Measurements from ENCODE around the gene HOXA1.
A peak's percentile ranks its signal among the peaks of the same experiment; 100 is the strongest.

Gene HOXA1

DNA sequence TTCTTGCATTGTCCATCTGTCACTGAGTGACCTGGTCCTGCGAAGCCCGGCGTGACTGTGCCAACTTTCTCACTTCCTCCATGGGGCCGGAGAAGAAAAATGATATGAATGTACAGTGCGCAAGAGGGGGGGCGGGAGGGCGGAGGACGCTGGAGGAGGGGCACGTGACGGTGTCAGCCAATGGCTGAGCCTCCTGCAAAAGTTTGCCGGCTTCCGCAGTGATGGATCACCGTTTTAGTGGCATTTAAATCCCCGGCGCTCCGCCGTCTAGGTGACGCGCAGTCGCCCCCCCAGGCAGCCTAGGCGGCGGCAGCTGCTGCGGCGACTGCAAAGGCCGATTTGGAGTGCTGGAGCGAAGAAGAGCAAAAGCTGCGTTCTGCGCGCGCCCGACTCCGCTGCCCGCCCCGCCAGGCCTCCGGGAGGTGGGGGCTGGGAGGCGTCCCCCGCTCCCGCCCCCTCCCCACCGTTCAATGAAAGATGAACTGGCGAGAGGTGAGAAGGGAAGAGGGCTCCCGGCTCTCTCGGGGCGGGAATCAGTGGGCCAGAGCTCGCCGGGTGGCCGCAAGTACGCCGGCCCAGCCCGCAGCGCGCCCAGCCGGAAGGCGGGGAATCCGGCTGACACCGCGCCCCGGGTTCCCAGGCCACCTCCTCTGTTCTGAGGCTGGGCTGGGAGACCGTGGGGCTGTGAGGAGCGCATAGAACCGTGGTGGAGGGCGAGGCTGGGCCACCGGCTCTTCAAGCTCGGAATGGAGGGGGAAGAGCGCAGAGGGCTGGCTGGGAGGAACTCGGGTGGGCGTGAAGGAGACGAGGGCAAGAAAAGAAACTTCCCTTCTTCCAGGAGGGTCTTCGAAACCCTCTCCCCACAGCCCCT is at the start of gene HOXA1:
HOXA1 (minus strand) TSS at position 104 of the 871 bp plus-strand sequence; CDS start at position 16, 88 bp downstream.
- DNase-seq = peak; percentile 89

DNA sequence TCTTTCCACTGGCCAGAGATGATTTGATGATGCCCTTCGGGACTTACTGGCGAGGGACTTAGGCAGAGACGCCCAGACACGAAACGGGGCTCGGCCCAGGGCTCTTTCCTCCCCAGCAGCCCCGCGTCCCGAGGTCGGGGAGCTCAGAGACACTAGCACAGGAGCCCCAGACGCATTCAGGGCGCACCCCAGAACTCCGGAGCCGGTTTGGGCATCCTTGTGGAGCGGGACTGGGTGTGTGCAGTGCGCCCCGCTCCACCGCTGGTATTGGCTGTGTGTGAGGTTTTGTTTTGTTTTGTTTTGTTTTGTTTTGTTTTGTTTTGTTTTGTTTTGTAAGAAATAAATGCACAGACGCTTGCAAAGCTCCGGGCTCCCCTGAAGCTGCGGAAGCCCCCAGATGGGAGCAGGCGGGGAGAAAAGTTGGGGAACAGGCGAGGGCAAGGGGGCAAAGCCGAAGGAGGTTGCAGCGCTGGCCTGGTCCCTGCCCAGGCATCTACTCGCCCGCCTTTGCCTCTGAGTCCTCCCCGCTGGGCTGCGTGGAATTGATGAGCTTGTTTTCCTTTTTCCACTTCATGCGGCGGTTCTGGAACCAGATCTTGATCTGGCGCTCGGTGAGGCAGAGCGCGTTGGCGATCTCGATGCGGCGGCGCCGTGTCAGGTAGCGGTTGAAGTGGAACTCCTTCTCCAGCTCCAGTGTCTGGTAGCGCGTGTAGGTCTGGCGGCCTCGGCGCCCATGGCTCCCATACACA is 49.5 kb upstream of the HOXA1 start:
- DNase-seq = no peak

DNA sequence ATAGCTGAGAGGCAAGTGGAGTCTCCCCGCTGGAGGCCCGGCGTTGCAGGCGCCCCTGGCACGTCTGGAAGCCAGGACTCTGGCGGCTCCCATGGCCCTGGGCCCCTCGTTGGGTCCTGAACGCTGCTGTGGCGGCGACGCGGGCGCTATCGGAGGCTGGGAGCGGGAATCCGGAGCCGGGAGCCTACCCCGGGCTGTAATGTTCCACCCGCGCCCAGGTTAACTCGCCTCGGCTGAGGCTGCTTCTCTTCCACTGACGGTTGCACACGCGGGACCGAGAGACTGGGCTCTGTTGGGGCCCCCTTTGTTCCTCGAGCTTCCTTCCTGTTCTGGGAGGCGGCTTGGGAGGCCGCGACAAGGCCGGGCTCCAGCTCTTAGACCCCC is 49.0 kb upstream of the HOXA1 start:
- DNase-seq = no peak

DNA sequence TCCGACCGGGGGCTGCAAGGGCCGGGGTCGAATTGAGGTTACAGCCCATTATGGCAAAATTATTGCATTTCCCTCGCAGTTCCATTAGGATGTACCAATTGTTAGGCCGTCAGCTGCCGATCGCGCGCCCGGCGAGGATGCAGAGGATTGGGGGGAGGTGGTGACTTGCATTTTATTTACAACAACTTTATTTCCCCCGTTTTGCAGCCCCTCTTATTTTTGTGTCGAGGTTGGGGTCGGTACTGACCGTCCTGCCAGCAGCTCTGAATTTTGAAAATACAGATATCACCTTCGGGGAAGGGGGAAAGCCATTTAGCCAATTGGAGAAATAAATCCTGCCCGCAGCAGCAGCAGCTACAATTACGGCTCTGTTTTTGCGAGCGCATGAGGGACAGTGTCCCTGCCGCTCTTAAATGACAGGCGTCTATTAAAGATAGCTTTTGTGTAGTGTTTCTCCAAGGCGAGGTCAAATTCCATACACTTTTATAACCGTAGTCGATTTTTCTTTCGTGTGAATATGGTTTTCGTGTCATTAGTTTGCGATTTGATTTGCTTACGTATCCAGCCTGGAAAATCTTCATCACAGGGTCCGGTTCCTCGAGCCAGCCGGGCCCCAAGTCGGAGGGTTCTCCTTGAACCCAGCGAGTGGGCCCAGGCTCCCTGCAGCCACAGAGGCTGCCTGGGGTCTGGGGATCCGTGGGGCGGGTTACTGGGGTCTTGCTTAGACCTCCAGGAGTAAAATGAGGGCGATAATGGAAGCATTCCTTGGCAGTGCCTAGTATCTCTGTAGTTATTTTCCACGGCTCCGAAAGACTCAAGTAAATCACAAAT is 48.4 kb upstream of the HOXA1 start:
- DNase-seq = no peak

DNA sequence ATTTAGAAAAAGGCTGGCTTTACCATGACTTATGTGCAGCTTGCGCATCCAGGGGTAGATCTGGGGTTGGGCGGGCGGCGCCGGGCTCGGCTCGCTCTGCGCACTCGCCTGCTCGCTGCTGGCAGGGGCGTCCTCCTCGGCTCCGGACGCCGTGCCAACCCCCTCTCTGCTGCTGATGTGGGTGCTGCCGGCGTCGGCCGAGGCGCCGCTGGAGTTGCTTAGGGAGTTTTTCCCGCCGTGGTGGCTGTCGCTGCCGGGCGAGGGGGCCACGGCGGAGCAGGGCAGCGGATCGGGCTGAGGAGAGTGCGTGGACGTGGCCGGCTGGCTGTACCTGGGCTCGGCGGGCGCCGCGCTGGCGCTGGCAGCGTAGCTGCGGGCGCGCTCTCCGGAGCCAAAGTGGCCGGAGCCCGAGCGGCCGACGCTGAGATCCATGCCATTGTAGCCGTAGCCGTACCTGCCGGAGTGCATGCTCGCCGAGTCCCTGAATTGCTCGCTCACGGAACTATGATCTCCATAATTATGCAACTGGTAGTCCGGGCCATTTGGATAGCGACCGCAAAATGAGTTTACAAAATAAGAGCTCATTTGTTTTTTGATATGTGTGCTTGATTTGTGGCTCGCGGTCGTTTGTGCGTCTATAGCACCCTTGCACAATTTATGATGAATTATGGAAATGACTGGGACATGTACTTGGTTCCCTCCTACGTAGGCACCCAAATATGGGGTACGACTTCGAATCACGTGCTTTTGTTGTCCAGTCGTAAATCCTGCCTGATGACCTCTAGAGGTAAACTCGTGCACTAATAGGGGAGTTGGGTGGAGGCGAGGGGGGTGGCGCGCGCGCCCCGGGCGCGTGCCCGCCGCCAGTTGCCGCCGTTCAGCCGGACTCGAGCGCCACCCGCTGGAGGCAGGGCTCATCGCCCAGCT is 47.5 kb upstream of the HOXA1 start, which contains the start of gene HOXA5:
HOXA5 (minus strand) TSS at position 659 of the 927 bp plus-strand sequence; CDS start at position 585, 74 bp downstream.
- DNase-seq = no peak

DNA sequence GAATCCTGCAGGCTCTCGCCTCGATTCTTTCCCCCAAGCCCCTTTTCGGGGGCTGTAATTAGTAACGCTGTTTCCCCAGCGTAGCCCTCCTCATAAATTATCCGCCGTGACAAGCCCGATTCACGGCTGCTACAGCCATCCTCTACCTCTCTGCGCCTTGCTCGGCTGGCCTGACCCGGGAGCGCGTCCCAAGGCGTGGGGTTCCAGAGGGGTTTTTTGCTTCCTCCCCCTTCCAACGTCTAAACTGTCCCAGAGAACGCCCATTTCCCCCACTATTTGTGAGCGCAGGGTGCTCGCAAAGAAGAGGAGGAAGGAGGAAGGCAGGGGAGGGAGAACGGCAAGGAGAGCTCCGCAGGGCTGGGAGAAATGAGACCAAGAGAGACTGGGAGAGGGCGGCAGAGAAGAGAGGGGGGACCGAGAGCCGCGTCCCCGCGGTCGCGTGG is 46.8 kb upstream of the HOXA1 start:
- no peak for DNase-seq

DNA sequence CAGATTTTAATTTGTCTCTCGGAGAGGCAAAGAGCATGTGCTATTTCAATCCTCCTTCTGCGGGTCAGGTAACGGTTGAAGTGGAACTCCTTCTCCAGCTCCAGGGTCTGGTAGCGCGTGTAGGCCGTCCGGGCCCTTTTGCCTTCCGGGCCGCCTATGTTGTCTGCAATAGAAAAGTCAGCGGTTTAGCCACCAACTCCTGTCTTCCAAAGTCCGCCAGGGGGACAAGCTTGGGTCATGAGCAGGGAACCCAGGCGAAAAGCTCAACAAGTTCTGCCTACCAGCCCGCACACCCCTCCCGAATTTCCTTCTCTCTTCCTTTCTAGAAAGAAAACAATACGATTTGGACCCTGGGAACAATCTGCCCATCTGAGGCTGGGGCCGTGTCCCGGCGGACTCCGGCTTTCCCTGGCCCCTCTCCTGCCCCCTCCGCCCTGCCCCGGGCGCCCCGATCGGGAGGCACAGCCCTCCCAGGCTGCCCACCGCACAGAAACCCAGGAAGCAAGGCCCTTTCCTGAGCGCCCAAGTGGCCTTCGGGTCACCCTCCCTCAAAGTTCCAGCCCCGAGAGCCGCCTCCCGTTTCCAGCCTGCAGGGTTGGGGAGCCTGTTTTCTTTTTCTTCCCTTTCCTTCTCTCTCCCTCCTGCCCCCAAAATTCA is 46.3 kb upstream of the HOXA1 start:
- no peak for DNase-seq

DNA sequence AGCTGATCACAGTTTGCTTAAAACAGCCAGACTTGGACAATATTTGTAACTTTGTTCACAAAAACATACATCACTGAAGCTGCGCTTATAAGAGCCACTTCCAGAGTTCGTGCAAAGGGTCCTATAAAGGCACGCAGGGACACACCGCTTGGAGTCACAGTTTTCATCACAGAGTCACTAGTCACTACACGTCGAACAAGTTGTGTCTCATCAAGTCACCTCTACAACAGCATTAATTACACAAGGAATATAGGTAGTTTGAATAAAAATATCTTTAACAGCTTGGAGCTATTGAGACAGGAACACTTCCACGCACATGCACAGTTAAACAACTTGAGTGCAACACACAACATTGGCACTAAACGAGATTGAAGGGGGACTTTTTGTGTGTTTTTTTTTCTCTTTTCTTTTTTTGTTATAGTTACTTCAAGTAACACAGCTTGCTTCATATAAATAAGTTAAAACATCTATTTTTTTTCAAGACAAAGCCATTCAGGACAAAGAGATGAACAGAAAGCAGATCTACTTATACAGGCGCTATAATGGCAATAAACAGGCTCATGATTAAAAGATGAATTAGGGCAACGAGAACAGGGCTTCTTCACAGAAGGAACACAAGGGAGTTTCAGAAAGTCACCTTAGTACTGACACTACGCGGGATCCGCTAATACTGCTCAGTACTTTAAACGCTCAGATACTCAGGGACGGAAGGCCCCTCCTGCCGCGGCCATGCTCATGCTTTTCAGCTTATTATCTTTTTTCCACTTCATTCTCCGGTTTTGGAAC is 45.5 kb upstream of the HOXA1 start:
- no peak for DNase-seq

DNA sequence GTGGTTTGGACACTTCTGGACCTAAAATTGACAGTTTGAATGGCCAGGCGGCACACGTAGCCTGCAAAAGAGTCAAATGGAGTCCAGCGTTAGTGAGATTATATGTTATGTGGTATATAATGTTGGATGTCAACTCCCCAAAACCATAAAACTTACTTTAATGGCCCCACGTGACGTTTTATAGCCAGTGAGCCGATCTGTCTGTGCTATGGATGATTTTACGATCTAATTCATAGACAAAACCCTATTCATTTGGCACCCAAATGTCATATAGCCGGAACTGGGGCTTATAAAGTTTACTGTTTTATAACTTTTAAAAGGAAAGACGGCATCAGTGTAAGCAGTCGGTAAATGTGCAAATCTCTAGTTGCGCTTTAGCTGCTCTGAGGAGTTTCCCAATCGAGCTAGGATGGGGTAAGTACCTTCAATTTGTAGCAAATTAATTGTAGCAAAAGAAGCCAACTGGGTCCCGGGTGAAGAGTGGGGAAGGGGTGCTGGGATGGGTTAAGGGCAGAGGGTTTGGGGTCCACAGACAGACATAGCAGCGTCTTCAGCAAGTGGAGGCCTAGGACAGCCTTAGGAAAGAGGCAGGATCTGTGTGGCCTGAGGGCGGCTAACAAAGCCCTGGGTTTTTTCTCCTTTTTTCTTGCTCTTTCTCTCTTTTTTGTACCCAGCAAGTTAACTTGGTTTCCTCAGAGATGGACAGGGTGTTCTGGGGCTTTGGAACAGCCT is 44.5 kb upstream of the HOXA1 start:
- no peak for DNase-seq

DNA sequence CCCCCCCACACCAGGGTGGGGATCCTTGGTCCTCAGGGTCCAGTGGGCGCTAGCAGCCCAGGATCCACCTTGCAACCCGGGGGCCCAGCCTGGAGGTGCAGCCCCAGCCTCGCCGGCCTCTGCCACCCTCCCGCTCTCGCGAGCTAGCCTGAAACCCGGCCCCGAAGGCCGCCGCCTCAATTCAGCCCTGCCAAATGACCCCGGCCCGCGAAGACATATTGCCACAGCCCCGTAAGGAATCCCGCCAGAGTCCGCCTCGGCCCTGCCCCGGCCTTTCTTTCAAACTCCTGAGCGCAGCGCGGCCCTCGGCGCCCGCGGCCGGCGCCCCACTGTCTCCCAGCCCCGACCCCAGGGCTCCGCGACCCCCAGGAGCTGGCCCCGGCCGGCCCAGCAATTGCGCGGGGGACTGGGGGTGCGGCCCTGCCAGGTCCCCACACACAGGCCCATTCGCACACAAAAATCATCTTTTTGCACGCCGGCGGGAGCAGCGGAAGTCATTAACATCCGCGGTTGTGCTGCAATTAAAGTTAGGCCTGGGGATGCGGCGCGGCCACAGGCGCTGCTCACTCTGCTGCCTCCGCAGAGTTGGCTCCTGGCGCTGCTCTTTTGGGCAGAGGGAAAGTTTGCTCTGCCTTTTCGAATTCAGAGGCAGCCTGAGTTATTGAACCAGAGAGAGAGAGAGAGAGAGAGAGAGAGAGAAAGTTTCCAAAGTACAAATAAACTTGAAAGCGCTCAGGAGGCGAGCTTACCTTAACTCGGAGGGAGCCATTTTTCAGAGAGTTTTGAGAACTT is 43.7 kb upstream of the HOXA1 start:
- no peak for DNase-seq

DNA sequence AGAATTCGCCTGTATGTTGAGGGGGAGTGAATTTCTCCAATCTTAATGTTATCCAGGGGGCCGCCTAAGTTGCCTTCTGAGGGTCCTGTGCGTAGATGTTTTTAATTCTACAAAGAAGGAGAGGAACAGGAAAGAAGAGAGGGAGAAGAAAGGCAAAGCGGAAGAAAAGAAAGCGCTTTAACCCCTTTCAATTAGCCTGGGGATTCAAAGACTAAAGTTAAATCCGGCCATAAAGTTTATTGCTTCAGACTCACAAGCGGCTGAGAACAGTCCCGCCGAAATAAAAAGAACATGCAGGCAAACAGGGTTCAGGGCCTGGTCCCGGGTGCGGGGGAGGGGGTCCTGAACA is 43.2 kb upstream of the HOXA1 start:
- no peak for DNase-seq

DNA sequence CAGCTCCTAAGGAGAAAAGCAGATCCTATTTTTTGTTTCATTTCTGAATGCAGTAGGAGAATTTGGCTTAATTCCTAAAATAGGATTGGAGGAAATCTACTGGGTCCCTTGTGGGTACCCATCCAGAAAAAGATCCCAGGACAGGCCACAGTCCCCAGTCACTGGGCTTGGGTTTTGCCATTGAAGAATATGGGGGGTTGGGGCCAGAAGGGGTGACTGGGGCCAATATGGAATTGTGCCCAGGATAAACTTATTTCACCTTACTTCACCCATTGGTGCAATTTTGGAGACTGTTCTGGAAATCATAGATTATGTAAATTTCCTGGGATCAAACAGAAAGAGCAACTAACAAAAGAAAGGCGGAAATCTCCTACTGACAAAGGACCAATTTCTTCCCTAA is 42.7 kb upstream of the HOXA1 start:
- no peak for DNase-seq

DNA sequence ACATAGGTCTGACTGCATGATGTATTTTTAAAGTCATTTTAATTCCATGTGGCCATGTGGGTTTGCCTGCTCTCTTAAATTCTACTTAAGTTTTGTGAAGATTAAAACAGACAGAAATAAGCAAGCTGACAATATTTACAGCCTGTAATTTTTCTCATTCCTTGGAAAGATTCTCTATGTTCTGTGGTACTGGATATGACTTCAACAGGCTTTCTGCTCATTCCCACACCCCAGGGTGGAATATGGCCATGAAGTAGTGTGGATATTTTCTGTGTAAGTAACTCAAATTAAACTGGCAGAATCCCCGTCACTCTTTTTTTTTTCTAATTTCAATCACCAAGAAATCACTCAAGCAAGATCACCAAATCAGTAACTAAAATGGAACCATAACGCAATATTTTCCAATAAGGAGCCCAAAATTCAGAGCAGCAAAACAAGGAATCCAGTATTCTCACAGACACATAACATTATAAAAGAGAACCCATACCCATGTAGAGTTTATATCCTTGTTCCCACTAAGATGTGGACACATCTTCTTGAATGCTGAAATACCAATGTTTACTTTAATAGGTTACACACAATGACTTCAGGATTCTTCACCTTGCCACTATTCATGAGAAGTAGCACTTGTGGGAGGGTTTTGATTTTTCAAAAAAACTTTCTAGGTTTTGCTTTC is 42.0 kb upstream of the HOXA1 start:
- no peak for DNase-seq

DNA sequence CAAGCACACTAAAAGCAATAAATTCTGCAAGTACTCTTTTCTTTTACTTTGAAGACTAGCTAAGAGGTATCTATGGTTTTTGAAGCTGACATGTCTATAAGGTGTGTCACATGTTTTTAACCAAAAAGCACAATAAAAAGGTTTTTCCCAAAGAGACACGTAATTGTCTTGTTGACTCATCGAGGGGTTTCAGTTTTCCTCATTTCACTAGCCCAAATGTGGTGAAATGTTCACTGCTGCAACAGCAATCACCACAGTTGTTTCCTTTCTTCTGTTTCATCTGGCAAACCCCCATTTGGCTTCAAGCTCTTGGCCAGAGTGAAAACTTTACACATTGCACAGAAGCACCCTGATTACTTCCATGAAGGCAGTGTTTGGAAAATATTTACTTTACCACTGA is 38.6 kb upstream of the HOXA1 start:
- DNase-seq = peak; percentile 9

DNA sequence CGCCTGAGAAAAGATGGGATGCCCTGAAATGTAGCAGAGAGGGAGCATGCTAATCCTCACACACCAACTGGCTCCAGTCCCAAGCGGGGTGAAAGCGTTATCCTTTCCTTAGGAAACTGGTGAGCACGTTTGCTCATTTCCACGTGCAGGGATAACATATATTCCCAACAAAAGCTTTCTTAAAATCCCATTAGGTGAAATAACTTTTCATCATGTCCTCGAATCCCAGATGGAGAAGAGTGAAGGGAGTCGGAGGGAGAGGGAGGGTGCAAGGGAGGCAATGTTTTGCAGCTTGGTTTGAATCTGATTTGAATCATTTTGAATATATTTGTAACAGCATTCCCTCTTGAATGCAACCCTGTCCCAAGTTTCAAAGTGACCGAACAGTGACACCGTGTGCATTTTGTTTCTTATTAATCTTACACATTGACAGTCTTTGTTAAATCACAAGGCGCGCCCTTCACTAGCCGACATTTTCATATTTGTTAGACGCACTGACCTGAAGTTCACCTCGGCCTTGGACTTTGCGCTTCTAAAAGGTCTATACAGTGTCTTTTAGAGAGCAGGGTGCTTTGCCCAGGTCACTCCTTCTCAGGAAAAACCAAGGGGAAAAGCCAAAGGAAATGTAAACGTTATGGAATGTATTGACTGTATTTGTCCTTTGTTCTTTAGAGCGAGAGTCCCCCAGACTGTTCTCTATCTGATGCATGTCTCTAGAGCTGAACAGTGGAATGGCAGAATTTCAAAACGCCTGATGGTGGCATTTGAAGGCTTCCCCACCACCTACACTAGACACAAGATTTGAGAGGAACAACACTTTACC is 37.8 kb upstream of the HOXA1 start:
- no peak for DNase-seq

DNA sequence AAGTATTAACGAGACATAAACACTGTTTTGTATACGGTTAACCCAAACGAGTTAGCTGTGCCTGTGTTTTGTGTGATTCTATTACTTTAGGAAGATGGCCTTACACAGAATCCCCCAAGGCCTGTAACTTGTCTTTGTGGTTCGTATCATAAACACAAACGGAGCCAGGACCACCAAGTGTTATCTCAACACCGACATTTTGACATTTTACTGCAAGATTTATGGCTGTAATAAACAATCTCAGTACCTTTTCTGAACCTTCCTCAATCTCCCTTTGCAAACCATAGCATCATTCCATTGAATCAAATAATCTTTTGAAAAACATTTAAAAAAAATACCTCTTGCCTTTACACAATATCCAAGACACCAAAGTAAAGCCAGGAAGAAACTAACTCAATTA is 37.2 kb upstream of the HOXA1 start:
- no peak for DNase-seq

DNA sequence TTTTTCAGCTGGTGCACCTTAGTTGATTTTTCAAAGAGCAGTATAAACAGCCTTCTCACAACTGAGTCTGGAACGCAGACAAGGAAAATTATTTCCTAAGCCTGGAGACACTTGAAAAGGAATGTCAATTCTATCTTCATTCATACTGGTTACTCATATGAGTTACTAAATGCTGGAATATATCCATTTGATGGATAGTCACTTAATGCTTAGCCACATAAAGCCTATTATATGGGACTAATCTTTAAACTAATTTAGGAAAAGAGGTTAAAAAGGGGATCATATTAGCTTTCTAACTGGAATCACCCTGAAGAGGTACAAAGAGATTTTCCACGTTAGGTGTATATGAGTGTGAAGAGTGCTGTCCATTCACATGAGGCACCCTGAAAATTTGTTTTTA is 36.4 kb upstream of the HOXA1 start:
- no peak for DNase-seq

DNA sequence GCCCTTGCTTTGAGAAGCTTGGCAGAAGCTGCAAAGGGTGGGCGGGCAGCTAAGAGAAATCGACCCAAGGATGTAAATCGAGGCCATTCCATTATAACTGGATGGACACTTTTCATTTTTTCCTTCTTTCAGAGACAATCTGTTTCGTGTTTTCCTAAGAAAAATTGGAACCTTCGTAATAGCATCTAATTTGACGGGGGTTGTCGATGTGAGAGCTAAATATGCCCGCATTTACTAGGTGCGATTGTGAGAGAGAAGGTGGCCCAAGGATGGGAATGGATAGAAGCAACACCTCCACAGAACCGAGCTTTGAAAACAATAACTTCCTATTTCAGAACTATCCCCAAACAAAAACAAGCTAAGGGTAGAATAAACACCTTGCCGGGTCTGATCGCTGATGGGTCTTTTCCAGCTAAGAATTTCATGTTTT is 35.6 kb upstream of the HOXA1 start:
- DNase-seq = no peak
